H1 (cell line): Measurements from ENCODE around the gene TNPO2. TPM values are rescaled to one million over a fixed set of nuclear protein-coding genes. Genes with fewer than 3 reads are reported as not detected.

Source experiments
- CBX8 ChIP-seq: fragments of 300-800, 300-1000 bp; sonication (generic); IDR thresholded peaks from 2 replicates; pipeline ENCODE4 v1.7.1; 2016; ENCODE audit warnings: low read depth, low read length, borderline replicate concordance
- CEBPB ChIP-seq: IDR thresholded peaks from 2 replicates; pipeline ENCODE4 v1.6.1; 2012; ENCODE audit warnings: low read depth, low read length
- CTBP2 ChIP-seq: IDR thresholded peaks from 2 replicates; pipeline ENCODE4 v1.7.0; 2011; ENCODE audit warnings: borderline replicate concordance, mild to moderate bottlenecking, moderate library complexity, mixed read lengths, low read length; ENCODE audit not compliant: insufficient read depth, insufficient read length
- SIX5 ChIP-seq: IDR thresholded peaks from 2 replicates; pipeline ENCODE4 v1.6.1; 2011; ENCODE audit warnings: mild to moderate bottlenecking, low read depth, low read length
- polyA plus RNA-seq, 7 experiments: library from polyadenylated mRNA; depleted of rRNA in 3 of 7; stranded (reverse) in 5 of 7; unstranded in 2 of 7; fragments of >200 nt in 5 of 7; fragments of 200-250 nt in 2 of 7; gene quantifications; 1 replicate in 5 of 7; 2 replicates in 1 of 7; 4 replicates in 1 of 7; pipeline versions ENCODE4 v1.2.1 to v1.2.3, GENCODE V29; 2011 to 2013; ENCODE audit warnings: missing spikeins in 2 of 7, mixed read lengths in 2 of 7
- total RNA-seq: library from RNA; stranded (reverse); fragmentation: NEBNext Ultra II Directional; extraction: Animal tissue kit (Norgen Biotek cat#: 25700); gene quantifications from 2 replicates; pipeline ENCODE4 v1.2.1, GENCODE V29; 2021

The TNPO2 gene
- total and polyA plus RNA-seq, 2 of the 8 experiments (the other 6 are each of a cell fraction or from before 2014, with no cell fraction given) = 112 to 121 TPM

DNA sequence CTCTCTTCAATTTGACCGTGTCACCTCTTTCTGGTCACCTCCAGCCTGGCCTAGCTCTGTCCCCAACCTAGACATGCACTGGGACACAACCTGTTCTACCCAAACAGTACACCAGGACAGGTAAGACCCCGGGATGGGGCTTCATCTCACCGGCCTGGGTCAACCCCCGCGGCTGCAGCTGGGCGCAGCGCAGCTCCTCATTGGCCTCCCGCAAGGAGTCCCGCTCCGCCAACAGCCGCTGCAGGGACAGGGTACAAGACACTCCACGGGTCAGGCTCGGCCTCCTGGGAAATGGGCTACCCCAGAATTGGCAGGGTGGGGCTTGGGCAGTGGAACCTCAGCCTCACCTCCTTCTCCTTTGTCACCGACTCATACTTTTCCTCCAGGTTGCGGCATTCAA, 43.9 kb upstream of the TNPO2 start (continued):
- no peak for TF ChIP-seq CBX8
- TF ChIP-seq CTBP2 = no peak
- no peak for TF ChIP-seq SIX5
- no peak for TF ChIP-seq CEBPB
